ENCODE data around the gene AKAP7. TPM values are rescaled to one million over a fixed set of nuclear protein-coding genes. Genes with fewer than 3 reads are reported as not detected.

Gene AKAP7
- total and polyA plus RNA-seq, 2 experiments from 2014 or later, result 9.1 to 11.9 TPM

DNA sequence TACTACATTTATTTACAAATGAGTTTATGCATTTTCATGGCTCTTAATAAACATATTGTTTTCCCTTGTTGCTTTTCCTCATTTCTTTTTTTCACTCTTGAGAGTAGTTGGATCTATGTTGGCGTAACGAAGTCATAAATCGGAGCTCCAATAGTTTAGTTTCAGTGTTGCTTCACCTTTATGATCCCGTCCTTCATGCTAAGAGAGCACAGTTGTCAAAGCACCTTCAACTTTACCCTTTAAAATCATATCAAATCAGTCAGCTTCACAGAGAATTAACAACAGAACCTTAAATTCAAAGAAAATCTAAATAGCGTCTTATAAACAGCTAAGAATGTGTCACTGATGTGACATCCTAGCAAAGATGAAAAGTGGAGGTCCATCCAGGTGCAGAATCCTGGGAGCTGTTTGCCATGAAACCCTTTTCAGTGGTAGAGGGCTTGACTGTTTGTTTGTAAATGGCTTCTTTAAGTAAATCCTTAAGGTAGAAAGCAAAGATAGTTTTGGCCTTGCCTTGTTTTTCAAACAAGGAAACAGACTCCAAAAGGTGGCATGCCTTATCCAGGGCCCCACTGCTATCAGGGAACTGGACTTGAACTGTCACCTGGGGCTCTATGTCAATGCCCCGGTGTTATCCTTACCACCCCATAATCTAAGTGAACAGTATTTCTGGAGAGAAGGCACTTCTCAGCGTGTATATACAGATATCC, 148.4 kb downstream of the AKAP7 start:
- H3K4me3 ChIP-seq, result no peak overlapping the region
- TF ChIP-seq, protein P1, sequence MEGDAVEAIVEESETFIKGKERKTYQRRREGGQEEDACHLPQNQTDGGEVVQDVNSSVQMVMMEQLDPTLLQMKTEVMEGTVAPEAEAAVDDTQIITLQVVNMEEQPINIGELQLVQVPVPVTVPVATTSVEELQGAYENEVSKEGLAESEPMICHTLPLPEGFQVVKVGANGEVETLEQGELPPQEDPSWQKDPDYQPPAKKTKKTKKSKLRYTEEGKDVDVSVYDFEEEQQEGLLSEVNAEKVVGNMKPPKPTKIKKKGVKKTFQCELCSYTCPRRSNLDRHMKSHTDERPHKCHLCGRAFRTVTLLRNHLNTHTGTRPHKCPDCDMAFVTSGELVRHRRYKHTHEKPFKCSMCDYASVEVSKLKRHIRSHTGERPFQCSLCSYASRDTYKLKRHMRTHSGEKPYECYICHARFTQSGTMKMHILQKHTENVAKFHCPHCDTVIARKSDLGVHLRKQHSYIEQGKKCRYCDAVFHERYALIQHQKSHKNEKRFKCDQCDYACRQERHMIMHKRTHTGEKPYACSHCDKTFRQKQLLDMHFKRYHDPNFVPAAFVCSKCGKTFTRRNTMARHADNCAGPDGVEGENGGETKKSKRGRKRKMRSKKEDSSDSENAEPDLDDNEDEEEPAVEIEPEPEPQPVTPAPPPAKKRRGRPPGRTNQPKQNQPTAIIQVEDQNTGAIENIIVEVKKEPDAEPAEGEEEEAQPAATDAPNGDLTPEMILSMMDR (IDR thresholded peaks at IDR 0.05; ENCODE audit: low read depth, low read length), result no peak
- peaks cover 10% of the 10 kb centered on the region for H3K4me1 ChIP-seq (ENCODE audit: low read depth)
- H3K9me3 ChIP-seq (ENCODE audit: low read depth), result no peaks in the 10 kb centered on the region
- no peaks in the 10 kb centered on the region for H3K27me3 ChIP-seq
- H3K36me3 ChIP-seq, result no peaks in the 10 kb centered on the region
- DNase-seq (ENCODE audit: low read depth in 1 of 2, low spot score in 1 of 2), result no peak
- no peak overlapping the region for H3K27ac ChIP-seq

DNA sequence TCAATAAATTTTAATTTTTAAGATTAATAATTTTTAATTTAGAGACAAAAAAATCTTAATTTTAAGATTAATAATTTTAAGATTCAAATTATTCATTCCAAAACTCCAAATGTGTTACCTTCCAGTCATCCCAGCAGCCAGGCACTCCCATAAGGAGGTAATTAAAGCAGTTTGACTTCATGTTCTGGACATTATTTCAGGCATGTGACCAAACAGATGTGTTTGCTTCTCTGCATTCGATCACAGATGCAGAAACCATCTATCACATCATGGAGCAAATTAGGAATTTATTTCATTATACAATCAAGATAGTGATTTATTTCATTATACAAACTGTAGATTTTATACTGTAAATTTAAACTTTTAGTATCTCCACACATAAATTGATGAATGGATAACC, 150.3 kb downstream of the AKAP7 start:
- H3K36me3 ChIP-seq, result no peaks in the 10 kb centered on the region
- no peak overlapping the region for H3K27ac ChIP-seq
- H3K27me3 ChIP-seq, result no peaks in the 10 kb centered on the region
- H3K4me3 ChIP-seq, result no peak overlapping the region
- TF ChIP-seq, protein P1 (IDR thresholded peaks at IDR 0.05; ENCODE audit: low read depth, low read length), result no peak
- H3K4me1 ChIP-seq (ENCODE audit: low read depth), result peaks cover 10% of the 10 kb centered on the region
- no peak for DNase-seq (ENCODE audit: low read depth in 1 of 2, low spot score in 1 of 2)
- no peaks in the 10 kb centered on the region for H3K9me3 ChIP-seq (ENCODE audit: low read depth)

DNA sequence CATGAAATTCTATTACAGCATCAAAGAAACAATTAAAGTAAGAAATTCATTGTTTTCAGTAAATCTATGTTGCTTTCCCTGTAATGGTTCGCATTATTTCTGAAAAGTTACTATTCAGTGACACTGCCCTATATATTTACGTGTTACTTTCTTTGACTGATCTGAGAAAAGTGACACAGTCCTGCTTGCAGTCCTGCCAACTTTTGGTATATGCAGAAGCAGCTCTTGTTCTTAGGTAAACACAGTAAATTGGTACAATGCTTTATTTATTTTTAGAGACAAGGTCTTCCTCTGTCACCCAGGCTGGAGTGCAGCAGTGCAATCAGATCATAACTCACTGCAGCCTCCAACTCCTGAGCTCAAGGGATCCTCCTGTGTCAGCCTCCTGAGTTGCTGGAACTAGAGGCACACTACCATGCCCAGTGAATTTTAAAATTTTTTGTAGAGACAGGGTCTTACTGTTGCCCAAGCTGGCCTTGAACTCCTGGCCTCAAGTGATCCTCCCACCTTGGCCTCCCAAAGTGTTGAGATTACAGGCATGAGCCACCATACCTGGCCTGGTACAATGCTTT, 151.3 kb downstream of the AKAP7 start:
- TF ChIP-seq, protein P1 (IDR thresholded peaks at IDR 0.05; ENCODE audit: low read depth, low read length), result no peak
- peaks cover 6% of the 10 kb centered on the region for H3K4me1 ChIP-seq (ENCODE audit: low read depth)
- no peak overlapping the region for H3K27ac ChIP-seq
- no peaks in the 10 kb centered on the region for H3K9me3 ChIP-seq (ENCODE audit: low read depth)
- DNase-seq (ENCODE audit: low read depth in 1 of 2, low spot score in 1 of 2), result no peak
- no peaks in the 10 kb centered on the region for H3K27me3 ChIP-seq
- no peak overlapping the region for H3K4me3 ChIP-seq
- H3K36me3 ChIP-seq, result no peaks in the 10 kb centered on the region

DNA sequence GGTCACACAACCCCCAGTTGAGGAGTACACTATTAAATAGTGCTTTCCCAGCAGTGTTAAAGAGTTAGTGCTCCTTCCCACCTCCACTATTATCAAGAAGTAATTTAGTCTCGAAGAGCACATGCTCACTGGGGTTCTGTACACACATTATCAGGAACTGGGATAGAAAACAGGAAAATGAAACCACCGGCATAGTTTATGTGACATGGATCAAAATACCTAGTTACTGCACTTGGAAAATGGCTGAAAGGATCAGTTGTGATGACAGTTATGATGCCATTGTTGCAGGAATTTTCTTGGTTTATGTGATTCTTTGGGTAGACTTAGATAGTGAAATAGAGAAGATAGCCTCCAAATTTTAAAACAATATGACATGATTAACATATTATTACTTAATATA, 152.9 kb downstream of the AKAP7 start:
- no peak for DNase-seq (ENCODE audit: low read depth in 1 of 2, low spot score in 1 of 2)
- H3K27me3 ChIP-seq, result no peaks in the 10 kb centered on the region
- H3K4me1 ChIP-seq (ENCODE audit: low read depth), result peaks cover 17% of the 10 kb centered on the region
- H3K36me3 ChIP-seq, result no peaks in the 10 kb centered on the region
- TF ChIP-seq, protein P1 (IDR thresholded peaks at IDR 0.05; ENCODE audit: low read depth, low read length), result no peak
- no peak overlapping the region for H3K4me3 ChIP-seq
- H3K27ac ChIP-seq, result no peak overlapping the region
- no peaks in the 10 kb centered on the region for H3K9me3 ChIP-seq (ENCODE audit: low read depth)

DNA sequence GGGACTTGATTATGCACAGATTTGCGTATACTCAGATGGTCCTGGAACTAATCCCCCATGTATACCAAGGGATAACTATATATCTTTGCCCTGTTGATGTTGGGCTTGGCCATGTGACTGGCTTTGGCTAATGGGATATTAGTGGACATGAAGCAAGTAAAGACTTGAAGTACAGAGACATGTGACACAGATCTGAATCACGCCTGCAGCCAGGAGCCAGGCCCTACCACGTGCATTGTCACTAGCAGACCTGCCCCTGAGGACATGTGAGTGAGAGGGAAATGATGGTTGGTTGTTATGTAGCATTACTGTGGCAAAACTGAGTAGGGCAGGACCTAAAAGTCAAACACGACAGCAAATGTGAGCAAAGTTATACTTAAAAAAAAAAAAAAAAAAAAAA, 155.7 kb downstream of the AKAP7 start:
- Histone ChIP-seq H3K4me3 (no peak overlapping the region), H3K36me3 (no peaks in the 10 kb centered on the region), H3K4me1 (ENCODE audit: low read depth) (peaks cover 13% of the 10 kb centered on the region), H3K9me3 (ENCODE audit: low read depth) (no peaks in the 10 kb centered on the region), H3K27ac (no peak overlapping the region), H3K27me3 (no peaks in the 10 kb centered on the region)
- TF ChIP-seq, protein P1 (IDR thresholded peaks at IDR 0.05; ENCODE audit: low read depth, low read length), result no peak
- no peak for DNase-seq (ENCODE audit: low read depth in 1 of 2, low spot score in 1 of 2)
